Inflammatory macrophage treated with lipopolysaccharide for 4 hours (primary cell): Measurements from ENCODE around the gene ETFDH.
"Not testable (repeated sequence)": the region's sequence is repeated elsewhere in the genome, so short reads cannot be mapped to it uniquely, and the experiment has no call there.

Experiments
- DNase-seq: peaks from one replicate; pipeline ENCODE4 v3.0.0-alpha.2; 2020

ETFDH gene

GRCh38 chr4:158681629-158682028 is 9.5 kb downstream of the ETFDH start:
- no peak for DNase-seq

- DNase-seq = no peak
Observed at GRCh38 chr4:158682066-158682465, 10.0 kb downstream of the ETFDH start.

GRCh38 chr4:158688813-158689212 is 16.7 kb downstream of the ETFDH start:
- DNase-seq = no peak

- DNase-seq = no peak
Observed at GRCh38 chr4:158704274-158704673, 32.2 kb downstream of the ETFDH start.

- DNase-seq = peak; percentile 16
Observed at GRCh38 chr4:158710814-158711213, 38.7 kb downstream of the ETFDH start.

- not testable (repeated sequence) for DNase-seq
Observed at GRCh38 chr4:158712622-158713021, 40.5 kb downstream of the ETFDH start.

- peak; percentile 79 for DNase-seq
Observed at GRCh38 chr4:158714937-158715336, 42.8 kb downstream of the ETFDH start.

GRCh38 chr4:158715802-158716201 is 43.7 kb downstream of the ETFDH start:
- DNase-seq = peak; percentile 22

- DNase-seq = no peak
Observed at GRCh38 chr4:158721680-158722079, 49.6 kb downstream of the ETFDH start.

GRCh38 chr4:158722291-158722916 is 50.3 kb downstream of the ETFDH start:
- DNase-seq = peak; percentile 28

- peak; percentile 88 for DNase-seq
Observed at GRCh38 chr4:158722917-158723793, 51.1 kb downstream of the ETFDH start, which contains the start of gene PPID. Gene PPID (minus strand): TSS chr4:158723396. CDS start chr4:158723288, 108 bp downstream.

GRCh38 chr4:158724637-158725036 is 52.5 kb downstream of the ETFDH start:
- DNase-seq = no peak

- no peak for DNase-seq
Observed at GRCh38 chr4:158726633-158727032, 54.5 kb downstream of the ETFDH start.

GRCh38 chr4:158728236-158728635 is 56.1 kb downstream of the ETFDH start:
- DNase-seq = no peak

- DNase-seq = peak; percentile 73
Observed at GRCh38 chr4:158729716-158730559, 57.8 kb downstream of the ETFDH start.

GRCh38 chr4:158738866-158739265 is 66.8 kb downstream of the ETFDH start:
- no peak for DNase-seq

GRCh38 chr4:158739600-158739999 is 67.5 kb downstream of the ETFDH start:
- no peak for DNase-seq

- DNase-seq = no peak
Observed at GRCh38 chr4:158741326-158742021, 69.4 kb downstream of the ETFDH start.

GRCh38 chr4:158746537-158746936 is 74.4 kb downstream of the ETFDH start:
- not testable (repeated sequence) for DNase-seq

GRCh38 chr4:158750379-158750778 is 78.3 kb downstream of the ETFDH start:
- DNase-seq = no peak

GRCh38 chr4:158754385-158755180 is 82.5 kb downstream of the ETFDH start:
- DNase-seq = no peak

- not testable (repeated sequence) for DNase-seq
Observed at GRCh38 chr4:158755819-158756218, 83.7 kb downstream of the ETFDH start.
